GM18951 (cell line): ENCODE measurements around the gene OR7A5.
"Not testable (repeated sequence)": the region's sequence is repeated elsewhere in the genome, so short reads cannot be mapped to it uniquely, and the experiment has no call there.

Experiments
- POLR2A ChIP-seq: IDR thresholded peaks from 4 replicates; pipeline ENCODE4 v1.6.1; 2011; ENCODE audit warnings: mild to moderate bottlenecking; ENCODE audit not compliant: insufficient read length, insufficient read depth; ENCODE audit errors: extremely low read depth
- in situ Hi-C: fragments of 300-500 bp; cut with MboI; formaldehyde crosslinking; loops from one replicate; pipeline ENCODE4 v1.12.0; 2022; ENCODE audit warnings: low sequenced_read_pairs, mixed read lengths, inconsistent platforms; ENCODE audit not compliant: unreplicated experiment

Gene OR7A5

DNA sequence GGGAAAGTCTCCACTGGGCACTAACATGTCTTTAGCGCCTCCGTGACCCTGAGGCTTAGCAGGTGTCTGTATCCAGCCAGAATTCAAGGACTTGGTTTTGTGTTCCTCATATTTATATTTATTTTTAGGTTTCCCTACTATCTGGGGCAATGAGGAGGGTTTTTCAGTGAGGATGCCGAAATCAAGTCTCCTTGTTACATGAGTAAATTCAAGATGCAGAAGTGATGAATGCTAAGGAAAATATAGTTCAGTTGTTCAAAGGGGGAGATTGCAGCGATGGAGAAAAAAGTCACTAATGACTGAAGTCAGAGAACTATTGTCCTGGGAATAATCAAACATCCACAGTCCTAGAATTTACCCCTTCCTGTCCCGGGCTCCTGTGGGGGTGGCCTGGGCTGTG, 55.8 kb downstream of the OR7A5 start:
- no peak for TF ChIP-seq POLR2A
- in situ Hi-C loops = no loop called here

DNA sequence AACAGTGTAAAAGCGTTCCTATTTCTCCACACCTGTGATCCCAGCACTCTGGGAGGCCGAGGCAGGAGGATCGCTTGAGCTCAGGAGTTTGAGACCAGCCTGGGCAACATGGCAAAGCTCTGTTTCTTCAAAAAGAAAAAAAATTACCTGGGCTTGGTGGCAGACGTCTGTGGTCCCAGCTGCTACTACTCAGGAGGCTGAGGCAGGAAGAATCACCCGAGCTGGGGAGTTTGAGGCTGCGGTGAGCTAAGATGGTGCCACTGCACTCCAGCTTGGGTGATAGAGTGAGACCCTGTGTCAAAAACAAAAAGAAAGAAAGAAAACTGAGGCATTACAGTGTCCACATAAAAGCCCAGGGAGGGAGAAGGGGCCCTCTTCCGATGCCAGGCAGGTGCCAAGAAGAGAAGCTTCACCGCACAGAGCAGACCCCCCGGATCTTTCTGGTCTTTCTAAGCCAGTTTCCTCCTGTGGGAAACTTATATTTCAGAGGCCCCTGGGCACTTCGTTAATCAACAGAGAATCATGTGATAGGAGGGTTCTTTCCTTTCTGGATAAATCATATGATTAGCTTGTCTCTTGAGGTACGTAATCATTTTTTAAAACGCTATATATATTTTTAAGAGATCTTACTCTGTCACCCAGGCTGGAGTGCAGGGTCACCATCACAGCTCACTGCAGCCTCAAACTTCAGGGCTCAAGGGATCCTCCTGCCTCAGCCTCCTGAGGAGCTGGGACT, 56.7 kb downstream of the OR7A5 start, which contains the start of gene ADGRE2:
Gene ADGRE2, minus strand, starts transcription at position 451 of the 736 bp plus-strand sequence. CDS start 1,804 bp downstream, outside the sequence.
- in situ Hi-C loops = not testable (repeated sequence)

DNA sequence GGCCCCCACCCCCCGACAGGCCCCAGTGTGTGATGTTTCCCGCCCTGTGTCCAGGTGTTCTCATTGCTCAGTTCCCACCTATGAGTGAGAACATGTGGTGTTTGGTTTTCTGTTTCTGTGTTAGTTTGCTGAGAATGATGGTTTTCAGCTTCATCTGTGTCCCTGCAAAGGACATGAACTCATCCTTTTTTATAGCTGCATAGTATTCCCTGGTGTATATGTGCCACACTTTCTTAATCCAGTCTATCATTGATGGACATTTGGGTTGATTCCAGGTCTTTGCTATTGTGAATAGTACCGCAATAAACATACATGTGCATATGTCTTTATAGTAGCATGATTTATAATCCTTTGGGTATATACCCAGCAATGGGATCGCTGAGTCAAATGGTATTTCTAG, 57.3 kb downstream of the OR7A5 start:
- in situ Hi-C loops = not testable (repeated sequence)
